ENCODE measurements around the gene KLHL6. TPM values are rescaled to one million over a fixed set of nuclear protein-coding genes. Genes with fewer than 3 reads are reported as not detected.
A peak's percentile ranks its signal among the peaks of the same experiment; 100 is the strongest.

The KLHL6 gene
- total and polyA plus RNA-seq, 5 experiments from 2014 or later = 7.6 to 59.0 (median 20.7) TPM

GRCh38 chr3:183497313-183497712 is 58.2 kb downstream of the KLHL6 start:
- no peak overlapping the region for H3K4me3 Mint-ChIP-seq
- no peaks in the 10 kb centered on the region for H3K27me3 Mint-ChIP-seq
- POLR2A ChIA-PET = no interaction called here
- no peaks in the 10 kb centered on the region for H3K9me3 Mint-ChIP-seq
- DNase-seq = no peak
- peaks cover 0 to 84% (median 31%) of the 10 kb centered on the region in 3 donors for H3K36me3 Mint-ChIP-seq
- peak overlapping the region in 4 of 10 donors; percentile 4 to 74 (median 22) for H3K27ac Mint-ChIP-seq
- peaks cover 0 to 10% (median 5%) of the 10 kb centered on the region in 4 donors for H3K4me1 Mint-ChIP-seq
- no peak for ATAC-seq

DNA sequence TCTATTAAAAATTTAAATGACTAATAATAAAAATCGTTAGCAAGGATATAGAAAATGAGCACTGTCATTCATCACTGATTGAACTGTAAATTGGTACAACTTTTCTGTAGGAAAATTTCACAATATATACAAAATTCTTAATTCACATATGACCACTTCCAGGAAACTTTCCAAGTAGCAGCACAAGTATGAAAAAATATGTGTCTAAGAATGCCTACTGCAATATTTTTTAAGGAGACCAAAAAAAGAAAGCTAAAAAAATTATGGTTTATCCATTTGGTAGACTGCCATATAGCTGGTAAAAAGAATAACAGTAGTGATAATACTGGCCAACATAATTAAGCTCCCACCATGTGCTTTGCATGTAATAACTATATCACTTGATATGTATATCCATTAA is 59.2 kb downstream of the KLHL6 start:
- Mint-ChIP-seq H3K27ac (peak overlapping the region in 1 of 10 donors; percentile 1), H3K4me3 (no peak overlapping the region), H3K27me3 (no peaks in the 10 kb centered on the region), H3K9me3 (no peaks in the 10 kb centered on the region), H3K36me3 (peaks cover 0 to 87% (median 41%) of the 10 kb centered on the region in 3 donors), H3K4me1 (peaks cover 0 to 10% (median 6%) of the 10 kb centered on the region in 4 donors)
- no peak for DNase-seq
- no peak for ATAC-seq
- POLR2A ChIA-PET = no interaction called here

GRCh38 chr3:183494341-183494740 is 61.2 kb downstream of the KLHL6 start:
- ATAC-seq (no peak), DNase-seq (no peak)
- no peaks in the 10 kb centered on the region for H3K27me3 Mint-ChIP-seq
- POLR2A ChIA-PET = no interaction called here
- H3K36me3 Mint-ChIP-seq = peaks cover 0 to 87% (median 39%) of the 10 kb centered on the region in 3 donors
- no peak overlapping the region for H3K4me3 Mint-ChIP-seq
- peaks cover 0 to 24% (median 12%) of the 10 kb centered on the region in 4 donors for H3K4me1 Mint-ChIP-seq
- H3K27ac Mint-ChIP-seq = peak overlapping the region in 9 of 10 donors; percentile 48 to 90 (median 63)
- no peaks in the 10 kb centered on the region for H3K9me3 Mint-ChIP-seq

GRCh38 chr3:183493296-183494045 is 62.0 kb downstream of the KLHL6 start:
- POLR2A ChIA-PET = no interaction called here
- H3K4me1 Mint-ChIP-seq = peaks cover 0 to 24% (median 12%) of the 10 kb centered on the region in 4 donors
- peaks cover 0 to 81% (median 38%) of the 10 kb centered on the region in 3 donors for H3K36me3 Mint-ChIP-seq
- H3K27me3 Mint-ChIP-seq = no peaks in the 10 kb centered on the region
- no peaks in the 10 kb centered on the region for H3K9me3 Mint-ChIP-seq
- DNase-seq (no peak), ATAC-seq (no peak)
- H3K4me3 Mint-ChIP-seq = no peak overlapping the region
- H3K27ac Mint-ChIP-seq = peak overlapping the region in 8 of 10 donors; percentile 24 to 80 (median 60)

DNA sequence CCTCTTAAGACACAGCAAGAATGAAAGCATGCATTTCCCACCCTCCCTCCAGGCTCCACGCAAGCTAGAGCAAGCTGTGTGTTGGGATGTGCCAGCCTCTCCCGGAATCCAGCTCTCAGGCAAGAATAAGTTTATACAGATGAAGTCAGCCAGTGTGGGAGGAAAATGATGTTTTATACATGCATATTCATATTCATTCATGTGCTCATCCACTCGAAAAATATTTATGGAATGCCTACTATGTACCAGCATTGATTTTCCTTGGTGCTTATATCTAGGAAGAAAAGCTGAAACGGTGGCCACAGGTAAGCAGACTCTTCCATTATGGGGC is 62.7 kb downstream of the KLHL6 start:
- H3K27ac Mint-ChIP-seq = peak overlapping the region in 2 of 10 donors; percentile 48 to 61
- no peak for DNase-seq
- H3K4me1 Mint-ChIP-seq = peaks cover 2 to 24% (median 13%) of the 10 kb centered on the region in 4 donors
- H3K9me3 Mint-ChIP-seq = no peaks in the 10 kb centered on the region
- no peaks in the 10 kb centered on the region for H3K27me3 Mint-ChIP-seq
- no peak overlapping the region for H3K4me3 Mint-ChIP-seq
- POLR2A ChIA-PET = no interaction called here
- H3K36me3 Mint-ChIP-seq = peaks cover 0 to 75% (median 35%) of the 10 kb centered on the region in 3 donors
- ATAC-seq = no peak

- peak overlapping the region in 7 of 10 donors; percentile 20 to 70 (median 49) for H3K27ac Mint-ChIP-seq
- peaks cover 2 to 24% (median 13%) of the 10 kb centered on the region in 4 donors for H3K4me1 Mint-ChIP-seq
- ATAC-seq (no peak), DNase-seq (no peak)
- H3K9me3 Mint-ChIP-seq = no peaks in the 10 kb centered on the region
- H3K27me3 Mint-ChIP-seq = no peaks in the 10 kb centered on the region
- POLR2A ChIA-PET = no interaction called here
- H3K36me3 Mint-ChIP-seq = peaks cover 0 to 69% (median 30%) of the 10 kb centered on the region in 3 donors
- H3K4me3 Mint-ChIP-seq = no peak overlapping the region
These were observed 63.3 kb downstream of the KLHL6 start for GRCh38 chr3:183491923-183492848.

GRCh38 chr3:183491109-183491922 is 64.2 kb downstream of the KLHL6 start:
- H3K4me1 Mint-ChIP-seq = peaks cover 2 to 24% (median 13%) of the 10 kb centered on the region in 4 donors
- no peaks in the 10 kb centered on the region for H3K9me3 Mint-ChIP-seq
- H3K4me3 Mint-ChIP-seq = peak overlapping the region in 1 of 10 donors; percentile 13
- ATAC-seq (no peak), DNase-seq (no peak)
- H3K36me3 Mint-ChIP-seq = peaks cover 0 to 61% (median 28%) of the 10 kb centered on the region in 3 donors
- H3K27me3 Mint-ChIP-seq = no peaks in the 10 kb centered on the region
- peak overlapping the region in 6 of 10 donors; percentile 32 to 83 (median 67) for H3K27ac Mint-ChIP-seq
- POLR2A ChIA-PET = no interaction called here

DNA sequence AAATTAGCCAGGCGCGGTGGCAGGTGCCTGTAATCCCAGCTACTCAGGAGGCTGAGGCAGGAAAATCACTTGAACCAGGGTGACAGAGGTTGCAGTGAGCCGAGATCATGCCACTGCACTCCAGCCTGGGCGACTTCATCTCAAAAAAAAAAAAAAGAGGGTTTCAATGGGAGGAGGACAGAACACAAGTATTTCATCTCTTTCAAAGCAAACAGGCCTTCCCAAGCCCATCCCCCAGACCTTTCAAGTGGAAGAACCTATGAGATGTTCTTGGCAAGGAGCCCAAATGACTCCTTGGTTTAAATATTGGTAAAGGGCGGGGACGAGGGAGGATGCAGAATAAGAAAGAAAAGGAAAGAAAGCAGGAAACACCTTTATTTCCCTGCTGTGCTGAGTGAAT is 64.9 kb downstream of the KLHL6 start:
- peak in 3 of 10 donors; percentile 3 to 40 (median 38) for DNase-seq
- Mint-ChIP-seq H3K9me3 (no peaks in the 10 kb centered on the region), H3K27ac (peak overlapping the region in 8 of 10 donors; percentile 29 to 88 (median 67)), H3K4me1 (peaks cover 6 to 22% (median 13%) of the 10 kb centered on the region in 4 donors), H3K4me3 (peak overlapping the region in 3 of 10 donors; percentile 7 to 39 (median 13)), H3K36me3 (peaks cover 0 to 58% (median 28%) of the 10 kb centered on the region in 3 donors), H3K27me3 (no peaks in the 10 kb centered on the region)
- POLR2A ChIA-PET = no interaction called here
- no peak for ATAC-seq

DNA sequence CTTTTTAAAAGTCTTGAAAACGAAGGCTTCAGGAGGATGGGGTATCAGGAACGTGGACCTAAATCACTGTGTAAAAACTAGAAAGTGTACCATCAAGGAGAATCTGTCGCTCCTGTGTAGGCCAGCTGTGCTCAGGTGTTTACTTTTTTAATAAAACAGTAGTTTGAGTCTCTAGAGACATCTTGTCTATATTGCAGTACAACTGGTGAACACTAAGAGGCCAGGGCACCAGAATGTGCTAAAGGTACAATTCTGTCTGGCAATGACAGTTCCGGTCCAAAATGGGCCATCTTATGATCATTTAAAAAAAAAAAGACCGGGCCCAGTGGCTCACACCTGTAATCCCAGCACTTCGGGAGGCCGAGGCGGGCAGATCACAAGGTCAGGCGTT is 65.3 kb downstream of the KLHL6 start:
- no peak for ATAC-seq
- POLR2A ChIA-PET = no interaction called here
- Mint-ChIP-seq H3K4me1 (peaks cover 6 to 22% (median 15%) of the 10 kb centered on the region in 4 donors), H3K9me3 (no peaks in the 10 kb centered on the region), H3K27ac (peak overlapping the region in 5 of 10 donors; percentile 19 to 82 (median 52)), H3K27me3 (no peaks in the 10 kb centered on the region), H3K4me3 (no peak overlapping the region), H3K36me3 (peaks cover 0 to 56% (median 28%) of the 10 kb centered on the region in 3 donors)
- no peak for DNase-seq

GRCh38 chr3:183489455-183490210 is 65.9 kb downstream of the KLHL6 start:
- POLR2A ChIA-PET = no interaction called here
- peak overlapping the region in 8 of 10 donors; percentile 9 to 82 (median 23) for H3K27ac Mint-ChIP-seq

GRCh38 chr3:183488343-183488742 is 67.2 kb downstream of the KLHL6 start:
- no peaks in the 10 kb centered on the region for H3K9me3 Mint-ChIP-seq
- H3K36me3 Mint-ChIP-seq = peaks cover 0 to 41% (median 24%) of the 10 kb centered on the region in 3 donors
- POLR2A ChIA-PET = no interaction called here
- no peak overlapping the region for H3K4me3 Mint-ChIP-seq
- H3K27ac Mint-ChIP-seq = peak overlapping the region in 7 of 10 donors; percentile 17 to 76 (median 47)
- H3K27me3 Mint-ChIP-seq = no peaks in the 10 kb centered on the region
- ATAC-seq = no peak
- no peak for DNase-seq
- peaks cover 8 to 20% (median 16%) of the 10 kb centered on the region in 4 donors for H3K4me1 Mint-ChIP-seq

More at GRCh38 chr3:183489455-183490210, 65.9 kb downstream of the KLHL6 start:
- H3K9me3 Mint-ChIP-seq = no peaks in the 10 kb centered on the region
- H3K4me1 Mint-ChIP-seq = peaks cover 6 to 22% (median 15%) of the 10 kb centered on the region in 4 donors
- H3K36me3 Mint-ChIP-seq = peaks cover 0 to 52% (median 28%) of the 10 kb centered on the region in 3 donors
- no peak overlapping the region for H3K4me3 Mint-ChIP-seq
- ATAC-seq (no peak), DNase-seq (no peak)
- no peaks in the 10 kb centered on the region for H3K27me3 Mint-ChIP-seq
